GM12875 (cell line): Measurements from ENCODE around the gene SYNPR.
"Not testable (repeated sequence)": the region's sequence is repeated elsewhere in the genome, so short reads cannot be mapped to it uniquely, and the experiment has no call there.

Experiments
- H3K4me3 ChIP-seq: one replicate; pipeline ENCODE4 v1.5.1; 2011; ENCODE audit warnings: low read depth, low read length, control low read depth
- CTCF ChIP-seq: IDR thresholded peaks from 2 replicates; pipeline ENCODE4 v1.5.1; 2011; ENCODE audit warnings: low read depth, mild to moderate bottlenecking, control low read depth, inconsistent platforms, low read length, moderate library complexity, borderline replicate concordance; ENCODE audit not compliant: insufficient read depth

SYNPR gene

GRCh38 chr3:63242124-63242523, 36.0 kb upstream of the SYNPR start:
- H3K4me3 ChIP-seq, result no peak overlapping the region
- no peak for TF ChIP-seq CTCF

- H3K4me3 ChIP-seq, result no peak overlapping the region
- TF ChIP-seq CTCF, result no peak
Observed at GRCh38 chr3:63244486-63244885, 33.6 kb upstream of the SYNPR start.

- H3K4me3 ChIP-seq, result no peak overlapping the region
- no peak for TF ChIP-seq CTCF
Observed at GRCh38 chr3:63245726-63246241, 32.3 kb upstream of the SYNPR start.

GRCh38 chr3:63248015-63248414, 30.1 kb upstream of the SYNPR start:
- no peak overlapping the region for H3K4me3 ChIP-seq
- no peak for TF ChIP-seq CTCF

GRCh38 chr3:63251499-63251898, 26.6 kb upstream of the SYNPR start:
- no peak for TF ChIP-seq CTCF
- no peak overlapping the region for H3K4me3 ChIP-seq

- H3K4me3 ChIP-seq, result not testable (repeated sequence)
Observed at GRCh38 chr3:63255819-63256218, 22.3 kb upstream of the SYNPR start.

GRCh38 chr3:63264716-63265115, 13.4 kb upstream of the SYNPR start:
- TF ChIP-seq CTCF, result no peak
- no peak overlapping the region for H3K4me3 ChIP-seq

- no peak for TF ChIP-seq CTCF
- no peak overlapping the region for H3K4me3 ChIP-seq
Observed at GRCh38 chr3:63274359-63274758, 3.7 kb upstream of the SYNPR start.
